Esophagus squamous epithelium (tissue), 4 donors: ENCODE data around the gene ZNF280A.

Source experiments
- POLR2A ChIP-seq, 4 donors: fragments of 450-650 bp; IDR thresholded peaks; one replicate each; pipeline ENCODE4 v1.6.1; 2017; ENCODE audit warnings: antibody characterized with exemption in 4 of 4, mild to moderate bottlenecking in 4 of 4, moderate library complexity in 3 of 4
- TF ChIP-seq, protein P1 (sequence below), 6 experiments: fragments of 450-650 bp in 4 of 6; fragments of 200-600 bp in 2 of 6; sonication (generic) in 2 of 6; IDR thresholded peaks; one replicate each; pipeline ENCODE4 v1.5.1; 2016 to 2019; ENCODE audit warnings: antibody characterized with exemption in 6 of 6, mild to moderate bottlenecking in 4 of 6, moderate library complexity in 4 of 6

DNA sequence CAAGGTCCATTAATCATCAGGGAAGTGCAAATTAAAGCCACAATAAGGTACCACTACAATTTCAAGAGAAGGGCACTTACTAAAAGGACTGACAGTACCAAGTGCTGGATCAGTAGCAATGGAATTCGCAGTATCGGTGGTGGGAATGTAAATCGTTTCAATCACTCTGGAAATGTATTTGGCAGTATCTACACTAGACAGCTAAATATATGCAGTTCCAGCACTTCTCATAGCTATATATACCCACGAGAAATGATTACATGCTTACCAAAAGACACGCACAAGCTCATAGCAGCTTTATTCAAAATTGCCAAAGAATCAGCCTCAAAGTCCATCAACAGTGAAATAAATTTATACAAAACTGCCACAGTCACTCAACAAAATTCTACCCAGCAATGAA, 7.1 kb downstream of the ZNF280A start:
- no peak for TF ChIP-seq POLR2A (IDR thresholded peaks at IDR 0.05)
- TF ChIP-seq, protein P1, sequence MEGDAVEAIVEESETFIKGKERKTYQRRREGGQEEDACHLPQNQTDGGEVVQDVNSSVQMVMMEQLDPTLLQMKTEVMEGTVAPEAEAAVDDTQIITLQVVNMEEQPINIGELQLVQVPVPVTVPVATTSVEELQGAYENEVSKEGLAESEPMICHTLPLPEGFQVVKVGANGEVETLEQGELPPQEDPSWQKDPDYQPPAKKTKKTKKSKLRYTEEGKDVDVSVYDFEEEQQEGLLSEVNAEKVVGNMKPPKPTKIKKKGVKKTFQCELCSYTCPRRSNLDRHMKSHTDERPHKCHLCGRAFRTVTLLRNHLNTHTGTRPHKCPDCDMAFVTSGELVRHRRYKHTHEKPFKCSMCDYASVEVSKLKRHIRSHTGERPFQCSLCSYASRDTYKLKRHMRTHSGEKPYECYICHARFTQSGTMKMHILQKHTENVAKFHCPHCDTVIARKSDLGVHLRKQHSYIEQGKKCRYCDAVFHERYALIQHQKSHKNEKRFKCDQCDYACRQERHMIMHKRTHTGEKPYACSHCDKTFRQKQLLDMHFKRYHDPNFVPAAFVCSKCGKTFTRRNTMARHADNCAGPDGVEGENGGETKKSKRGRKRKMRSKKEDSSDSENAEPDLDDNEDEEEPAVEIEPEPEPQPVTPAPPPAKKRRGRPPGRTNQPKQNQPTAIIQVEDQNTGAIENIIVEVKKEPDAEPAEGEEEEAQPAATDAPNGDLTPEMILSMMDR (IDR thresholded peaks at IDR 0.05): no peak
